H9 (cell line): ENCODE data around the gene IQUB. TPM values are rescaled to one million over a fixed set of nuclear protein-coding genes. Genes with fewer than 3 reads are reported as not detected.

Experiments used
- DNase-seq: peaks from one replicate; pipeline ENCODE4 v3.0.0-alpha.2; 2017
- H2AFZ ChIP-seq: one replicate; pipeline ENCODE4 v1.6.1; 2013; ENCODE audit warnings: mild to moderate bottlenecking, low read length, control low read depth, moderate library complexity
- H2AK5ac ChIP-seq: 2 replicates; pipeline ENCODE4 v1.6.1; 2013; ENCODE audit warnings: low read length, control low read depth, mixed read lengths; ENCODE audit not compliant: insufficient read length
- H2BK120ac ChIP-seq: one replicate; pipeline ENCODE4 v1.6.1; 2013; ENCODE audit warnings: low read depth, mild to moderate bottlenecking, low read length, control low read depth, inconsistent platforms; ENCODE audit not compliant: poor library complexity, severe bottlenecking
- H2BK12ac ChIP-seq: 2 replicates; pipeline ENCODE4 v1.6.1; 2013; ENCODE audit warnings: low read length, control low read depth, mixed read lengths, low read depth; ENCODE audit not compliant: insufficient read length
- H2BK15ac ChIP-seq: 2 replicates; pipeline ENCODE4 v1.6.1; 2013; ENCODE audit warnings: low read depth, low read length, control low read depth
- H2BK20ac ChIP-seq: one replicate; pipeline ENCODE4 v1.6.1; 2013; ENCODE audit warnings: low read depth, mild to moderate bottlenecking, low read length, control low read depth, inconsistent platforms; ENCODE audit not compliant: poor library complexity, severe bottlenecking
- H2BK5ac ChIP-seq: 2 replicates; pipeline ENCODE4 v1.6.1; 2013; ENCODE audit warnings: low read length, control low read depth, mixed read lengths; ENCODE audit not compliant: insufficient read length
- H3K14ac ChIP-seq: 2 replicates; pipeline ENCODE4 v1.6.1; 2013; ENCODE audit warnings: low read length, control low read depth; ENCODE audit not compliant: insufficient read depth
- H3K18ac ChIP-seq: 2 replicates; pipeline ENCODE4 v1.6.1; 2013; ENCODE audit warnings: low read depth, mild to moderate bottlenecking, mixed read lengths, low read length, control low read depth; ENCODE audit not compliant: insufficient read length
- H3K23ac ChIP-seq: 2 replicates; pipeline ENCODE4 v1.6.1; 2013; ENCODE audit warnings: low read length, control low read depth, mixed read lengths, low read depth; ENCODE audit not compliant: insufficient read length
- H3K23me2 ChIP-seq: 2 replicates; pipeline ENCODE4 v1.6.1; 2013; ENCODE audit warnings: low read depth, mild to moderate bottlenecking, mixed read lengths, low read length, control low read depth; ENCODE audit not compliant: insufficient read length, poor library complexity, severe bottlenecking
- H3K27ac ChIP-seq: 2 replicates; pipeline ENCODE4 v1.5.1; 2013; ENCODE audit warnings: low read length, control low read depth, mixed read lengths, low read depth; ENCODE audit not compliant: insufficient read length
- H3K27me3 ChIP-seq: 2 replicates; pipeline ENCODE4 v1.6.1; 2013; ENCODE audit warnings: low read length, control low read depth, inconsistent platforms; ENCODE audit not compliant: insufficient read depth
- H3K4ac ChIP-seq: 2 replicates; pipeline ENCODE4 v1.6.1; 2013; ENCODE audit warnings: low read depth, mild to moderate bottlenecking, control low read depth, inconsistent platforms, low read length, moderate library complexity
- H3K4me1 ChIP-seq: 2 replicates; pipeline ENCODE4 v1.6.1; 2013; ENCODE audit warnings: low read length, control low read depth, inconsistent platforms; ENCODE audit not compliant: insufficient read depth
- H3K4me2 ChIP-seq: 2 replicates; pipeline ENCODE4 v1.6.1; 2013; ENCODE audit warnings: low read length, control low read depth, mixed read lengths; ENCODE audit not compliant: insufficient read length, insufficient read depth
- H3K56ac ChIP-seq: 2 replicates; pipeline ENCODE4 v1.6.1; 2013; ENCODE audit warnings: low read depth, mild to moderate bottlenecking, mixed read lengths, low read length, control low read depth; ENCODE audit not compliant: insufficient read length
- H3K79me1 ChIP-seq: 2 replicates; pipeline ENCODE4 v1.6.1; 2013; ENCODE audit warnings: low read depth, mild to moderate bottlenecking, moderate library complexity, low read length, control low read depth, inconsistent platforms; ENCODE audit not compliant: insufficient read depth, poor library complexity, severe bottlenecking
- H3K79me2 ChIP-seq: 2 replicates; pipeline ENCODE4 v1.6.1; 2013; ENCODE audit warnings: low read length, control low read depth, inconsistent platforms; ENCODE audit not compliant: insufficient read depth
- H3K9ac ChIP-seq: 2 replicates; pipeline ENCODE4 v1.6.1; 2013; ENCODE audit warnings: low read length, control low read depth, mixed read lengths; ENCODE audit not compliant: insufficient read length; ENCODE audit errors: extremely low read depth
- H3K9me3 ChIP-seq: one replicate; pipeline ENCODE4 v1.6.1; 2013; ENCODE audit warnings: low read depth, low read length, inconsistent platforms; ENCODE audit not compliant: control insufficient read depth
- H3T11ph ChIP-seq: one replicate; pipeline ENCODE4 v1.6.1; 2013; ENCODE audit warnings: mild to moderate bottlenecking, low read length, control low read depth, inconsistent platforms
- H4K20me1 ChIP-seq: one replicate; pipeline ENCODE4 v1.6.1; 2013; ENCODE audit not compliant: control insufficient read depth, insufficient read length, insufficient read depth
- H4K5ac ChIP-seq: 2 replicates; pipeline ENCODE4 v1.6.1; 2013; ENCODE audit warnings: low read depth, mild to moderate bottlenecking, mixed read lengths, low read length, control low read depth; ENCODE audit not compliant: insufficient read length
- H4K8ac ChIP-seq: replicated peaks from 2 replicates; pipeline ENCODE4 v1.6.1; 2013; ENCODE audit warnings: low read length, control low read depth, mixed read lengths, low read depth; ENCODE audit not compliant: insufficient read length
- H4K91ac ChIP-seq: 2 replicates; pipeline ENCODE4 v1.6.1; 2013; ENCODE audit warnings: low read depth, mild to moderate bottlenecking, moderate library complexity, mixed read lengths, low read length, control low read depth; ENCODE audit not compliant: insufficient read length
- H3K27ac Mint-ChIP-seq, 3 experiments: 2 replicates in 2 of 3; 3 replicates in 1 of 3; pipeline ENCODE4 v1.8.0; 2020 to 2021; ENCODE audit warnings: mixed read lengths in 3 of 3, mild to moderate bottlenecking in 1 of 3, moderate library complexity in 1 of 3
- H3K27me3 Mint-ChIP-seq: 2 replicates; pipeline ENCODE4 v1.8.0; 2021; ENCODE audit warnings: low read depth, mild to moderate bottlenecking, moderate library complexity, mixed read lengths
- H3K36me3 Mint-ChIP-seq, 3 experiments: 2 replicates in 2 of 3; 3 replicates in 1 of 3; pipeline ENCODE4 v1.8.0; 2020 to 2021; ENCODE audit warnings: low read depth in 3 of 3, mixed read lengths in 3 of 3; ENCODE audit not compliant: insufficient read depth in 1 of 3
- H3K4me1 Mint-ChIP-seq, 2 experiments: 2 replicates each; pipeline ENCODE4 v1.8.0; 2020; ENCODE audit warnings: mixed read lengths in 2 of 2
- H3K4me3 Mint-ChIP-seq, 2 experiments: 2 replicates in 1 of 2; 3 replicates in 1 of 2; pipeline ENCODE4 v1.8.0; 2020 to 2021; ENCODE audit warnings: mild to moderate bottlenecking in 2 of 2, mixed read lengths in 2 of 2, moderate library complexity in 1 of 2
- H3K9me3 Mint-ChIP-seq, 2 experiments: 2 replicates in 1 of 2; 3 replicates in 1 of 2; pipeline ENCODE4 v1.8.0; 2020; ENCODE audit warnings: mild to moderate bottlenecking in 2 of 2, mixed read lengths in 2 of 2, moderate library complexity in 1 of 2
- WGBS: extraction: QIAGEN DNeasy Blood & Tissue Kit; methylation state at CpG from one replicate; pipeline ENCODE4 v1.1.7; 2013; ENCODE audit warnings: missing lambda C conversion rate, low lambda C conversion rate, mixed read lengths; ENCODE audit not compliant: insufficient read length; ENCODE audit errors: extremely low coverage; 5-methylcytosine and 5-hydroxymethylcytosine counted together
- total RNA-seq: library from RNA; stranded (reverse); gene quantifications from 2 replicates; pipeline ENCODE4 v1.2.1, GENCODE V29; 2021
- TF ChIP-seq, protein P1 (sequence below): fragments of 200-600 bp; sonication (generic); conservative IDR thresholded peaks from 3 replicates; pipeline ENCODE4 v1.8.0; 2021; ENCODE audit warnings: antibody characterized with exemption, mild to moderate bottlenecking

The IQUB gene
- total RNA-seq, 1 experiment from 2014 or later = 0.28 TPM

DNA sequence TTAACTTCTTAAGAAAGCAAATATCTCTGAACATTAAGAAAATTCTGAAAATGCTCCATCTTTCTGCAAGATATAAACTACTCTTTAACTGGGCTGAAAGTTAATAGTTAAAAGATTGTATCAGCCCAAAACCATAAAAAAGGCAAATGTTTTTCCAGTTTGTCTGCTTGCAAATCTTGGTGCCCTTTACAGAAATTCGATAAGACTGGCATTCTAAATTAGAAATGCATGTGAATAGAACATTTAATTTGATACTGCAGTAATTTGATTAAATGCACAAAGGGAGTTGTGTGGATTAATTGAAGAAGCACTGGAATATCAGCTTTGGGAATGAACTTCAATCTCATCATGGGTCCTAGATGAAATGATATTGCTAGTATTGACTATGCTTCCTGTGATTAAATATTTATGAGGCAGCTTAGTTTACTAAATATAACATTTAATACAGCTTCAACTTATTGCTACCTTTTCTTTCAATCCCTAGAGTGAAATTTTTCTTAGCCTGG, 78.4 kb downstream of the IQUB start:
- no peaks in the 10 kb centered on the region for H3K79me2 ChIP-seq
- H2BK120ac ChIP-seq = no peak overlapping the region
- no peak for DNase-seq
- Mint-ChIP-seq H3K9me3 (peaks cover 13% of the 10 kb centered on the region in 2 experiments), H3K27ac (no peak overlapping the region), H3K27me3 (no peaks in the 10 kb centered on the region), H3K4me1 (no peaks in the 10 kb centered on the region; a peak in 1 of 4 replicates), H3K4me3 (no peak overlapping the region), H3K36me3 (peaks cover 7 to 16% (median 9%) of the 10 kb centered on the region in 3 experiments)
- H4K91ac ChIP-seq = no peak overlapping the region
- H3K56ac ChIP-seq = no peak overlapping the region
- no peak overlapping the region for H2BK12ac ChIP-seq
- no peaks in the 10 kb centered on the region for H3K4me1 ChIP-seq
- no peak overlapping the region for H3K23ac ChIP-seq
- TF ChIP-seq, protein P1, sequence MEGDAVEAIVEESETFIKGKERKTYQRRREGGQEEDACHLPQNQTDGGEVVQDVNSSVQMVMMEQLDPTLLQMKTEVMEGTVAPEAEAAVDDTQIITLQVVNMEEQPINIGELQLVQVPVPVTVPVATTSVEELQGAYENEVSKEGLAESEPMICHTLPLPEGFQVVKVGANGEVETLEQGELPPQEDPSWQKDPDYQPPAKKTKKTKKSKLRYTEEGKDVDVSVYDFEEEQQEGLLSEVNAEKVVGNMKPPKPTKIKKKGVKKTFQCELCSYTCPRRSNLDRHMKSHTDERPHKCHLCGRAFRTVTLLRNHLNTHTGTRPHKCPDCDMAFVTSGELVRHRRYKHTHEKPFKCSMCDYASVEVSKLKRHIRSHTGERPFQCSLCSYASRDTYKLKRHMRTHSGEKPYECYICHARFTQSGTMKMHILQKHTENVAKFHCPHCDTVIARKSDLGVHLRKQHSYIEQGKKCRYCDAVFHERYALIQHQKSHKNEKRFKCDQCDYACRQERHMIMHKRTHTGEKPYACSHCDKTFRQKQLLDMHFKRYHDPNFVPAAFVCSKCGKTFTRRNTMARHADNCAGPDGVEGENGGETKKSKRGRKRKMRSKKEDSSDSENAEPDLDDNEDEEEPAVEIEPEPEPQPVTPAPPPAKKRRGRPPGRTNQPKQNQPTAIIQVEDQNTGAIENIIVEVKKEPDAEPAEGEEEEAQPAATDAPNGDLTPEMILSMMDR = no peak
- H3T11ph ChIP-seq = no peak overlapping the region
- no peak overlapping the region for H2AK5ac ChIP-seq
- H2AFZ ChIP-seq = no peak overlapping the region
- no peak overlapping the region for H2BK15ac ChIP-seq
- WGBS = no CpG with 5 or more reads among the region's 1 CpG
- no peaks in the 10 kb centered on the region for H3K27me3 ChIP-seq
- no peak overlapping the region for H2BK5ac ChIP-seq
- no peaks in the 10 kb centered on the region for H3K9me3 ChIP-seq
- H4K8ac ChIP-seq = no peak overlapping the region
- H3K9ac ChIP-seq = no peak overlapping the region
- no peaks in the 10 kb centered on the region for H3K23me2 ChIP-seq
- no peak overlapping the region for H3K4ac ChIP-seq
- H2BK20ac ChIP-seq = no peak overlapping the region
- H3K14ac ChIP-seq = no peak overlapping the region
- H4K20me1 ChIP-seq = no peaks in the 10 kb centered on the region
- no peak overlapping the region for H4K5ac ChIP-seq
- H3K18ac ChIP-seq = no peak overlapping the region
- no peak overlapping the region for H3K27ac ChIP-seq
- H3K4me2 ChIP-seq = no peak overlapping the region
- no peaks in the 10 kb centered on the region for H3K79me1 ChIP-seq
